GM19035 (cell line): ENCODE measurements around the gene GALNT12.

ENCODE experiments used
- ATAC-seq: cut with Tn5 transposase; IDR thresholded peaks from one replicate; pipeline ENCODE4 v1.9.1; 2021; ENCODE audit not compliant: unreplicated experiment

The GALNT12 gene

GRCh38 chr9:98801561-98801960 is 5.9 kb upstream of the GALNT12 start:
- no peak for ATAC-seq

DNA sequence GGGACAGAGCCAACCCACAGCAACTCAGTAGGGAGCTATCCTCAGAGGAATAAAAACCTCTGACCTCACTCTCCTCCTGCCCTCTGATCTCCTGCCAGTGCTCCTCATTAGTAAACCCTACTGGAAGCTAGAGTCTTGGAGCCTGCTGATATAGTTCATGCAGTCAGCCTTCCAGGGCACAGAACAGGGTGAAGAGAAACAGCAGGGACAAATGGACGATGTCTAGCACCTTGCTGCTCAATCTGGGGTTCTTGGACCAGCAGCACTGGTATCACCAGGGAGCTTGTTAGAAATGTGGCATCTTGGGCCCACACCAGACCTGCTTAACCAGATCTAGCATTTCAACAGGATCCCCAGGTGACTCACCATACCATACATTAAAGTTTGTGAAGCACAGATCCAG is 5.5 kb upstream of the GALNT12 start:
- ATAC-seq = no peak

- no peak for ATAC-seq
Measured at GRCh38 chr9:98804083-98804482, 3.4 kb upstream of the GALNT12 start.

- no peak for ATAC-seq
Measured at GRCh38 chr9:98805506-98806272, 1.8 kb upstream of the GALNT12 start.

GRCh38 chr9:98806394-98807035 is 955 bp upstream of the GALNT12 start:
- ATAC-seq = no peak

- no peak for ATAC-seq
Measured at GRCh38 chr9:98807814-98808195, 335 bp downstream of the GALNT12 start.

DNA sequence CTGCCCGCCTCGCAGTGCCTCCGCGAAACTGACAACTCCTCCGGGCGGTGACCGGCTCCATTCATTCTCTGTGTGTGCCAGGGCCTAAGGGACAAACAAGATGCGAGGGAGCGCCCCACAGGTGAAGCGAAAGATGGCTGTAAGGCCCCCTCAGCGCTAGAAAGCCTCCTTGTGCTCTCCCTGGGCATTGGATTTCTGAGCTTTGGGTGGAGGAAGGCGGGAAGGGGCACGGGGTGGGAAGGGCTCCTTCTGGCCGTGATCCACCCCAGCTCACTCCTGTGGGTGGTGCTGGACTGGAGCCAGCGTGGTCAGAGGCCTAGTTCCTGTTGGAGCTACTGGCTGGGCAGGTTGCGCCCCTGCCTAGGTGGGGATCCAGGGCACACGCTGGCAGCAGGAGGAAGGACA is 943 bp downstream of the GALNT12 start:
- ATAC-seq = no peak

GRCh38 chr9:98808875-98809274 is 1.4 kb downstream of the GALNT12 start:
- ATAC-seq = no peak

DNA sequence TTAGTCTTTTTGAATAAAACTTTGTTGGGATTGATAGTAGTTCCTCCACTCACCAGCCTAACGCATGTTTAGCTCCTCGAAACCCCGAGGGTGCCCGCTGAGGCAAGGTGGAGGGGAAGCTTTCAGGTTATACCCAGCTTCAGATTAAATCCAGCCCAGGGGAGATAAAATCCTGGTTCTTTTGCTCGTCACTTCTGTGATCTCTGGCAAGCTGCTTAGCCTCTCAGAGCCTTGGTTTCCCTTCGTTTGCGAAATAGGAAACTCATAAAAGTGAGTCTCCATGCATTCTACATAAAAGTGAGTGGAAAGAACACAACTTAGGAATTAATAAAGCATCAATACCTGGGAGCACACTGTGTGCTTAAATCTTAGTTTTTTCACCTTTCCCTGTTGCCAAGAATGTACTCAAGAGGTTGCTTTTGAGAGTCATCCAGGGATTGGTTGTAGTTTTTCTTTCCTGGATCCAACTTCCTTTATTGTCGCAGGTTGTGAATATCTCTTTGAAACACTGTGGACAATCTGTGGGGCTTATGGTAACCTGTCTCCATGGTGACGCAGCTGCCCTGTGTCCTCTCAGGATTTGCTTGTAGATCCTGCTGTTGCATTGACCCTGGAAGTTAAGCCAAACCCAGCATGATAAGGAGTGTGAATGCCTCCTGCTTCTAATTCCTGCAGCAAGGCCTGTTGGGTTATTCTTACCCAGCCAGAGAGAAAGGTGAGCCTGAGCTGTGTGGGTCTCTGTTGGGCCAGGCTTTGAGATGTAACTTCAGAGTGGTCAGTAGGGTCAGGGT is 2.0 kb downstream of the GALNT12 start:
- ATAC-seq = no peak

- ATAC-seq = no peak
Measured at GRCh38 chr9:98810102-98810842, 2.8 kb downstream of the GALNT12 start.

DNA sequence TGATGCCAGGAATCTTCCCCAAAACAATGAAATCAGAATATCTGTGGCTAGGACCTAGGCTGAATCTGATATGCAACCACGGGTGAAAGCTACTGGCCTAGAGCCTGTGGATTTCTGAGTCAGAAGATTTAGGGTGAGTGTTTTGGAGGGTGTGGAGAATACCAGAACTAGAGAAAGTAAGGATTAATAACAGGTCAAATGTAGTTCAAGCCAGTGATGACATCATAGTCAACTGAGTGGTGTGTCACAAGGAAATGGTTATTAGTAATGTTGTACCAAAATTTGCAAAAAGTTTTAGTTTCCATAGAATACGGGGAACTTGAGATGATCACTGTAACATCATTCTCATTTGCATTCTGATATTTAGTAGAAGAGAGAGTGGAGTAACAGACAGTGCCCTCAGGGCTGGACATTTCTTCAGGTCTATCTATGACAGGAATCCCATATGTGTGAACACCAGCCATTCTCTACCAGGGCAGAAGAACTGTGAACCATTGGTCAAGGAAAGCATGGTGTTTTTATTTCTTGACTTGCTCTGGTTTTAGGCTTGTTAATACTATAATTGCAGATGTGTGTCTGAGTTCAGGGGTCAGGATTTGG is 3.7 kb downstream of the GALNT12 start:
- no peak for ATAC-seq

GRCh38 chr9:98815391-98815951 is 8.0 kb downstream of the GALNT12 start:
- ATAC-seq = no peak

DNA sequence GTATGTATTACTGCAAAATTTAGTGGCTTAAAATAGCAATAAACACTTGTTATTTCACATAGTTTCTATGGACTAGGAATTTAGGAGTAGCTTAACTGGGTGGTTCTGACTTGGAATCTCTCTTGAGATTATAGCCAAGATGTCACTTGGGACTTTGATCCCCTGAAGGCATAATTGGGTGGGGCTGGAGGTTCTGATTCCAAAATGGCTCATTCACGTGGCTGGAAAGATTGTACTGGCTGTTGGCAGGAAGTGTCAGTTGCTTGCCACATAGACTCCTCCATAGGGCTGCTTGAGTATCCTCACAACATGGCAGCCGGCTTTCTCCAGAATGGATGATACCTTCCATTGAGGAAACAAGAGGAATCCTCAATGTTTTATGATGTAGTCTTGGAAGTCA is 11.3 kb downstream of the GALNT12 start:
- no peak for ATAC-seq

DNA sequence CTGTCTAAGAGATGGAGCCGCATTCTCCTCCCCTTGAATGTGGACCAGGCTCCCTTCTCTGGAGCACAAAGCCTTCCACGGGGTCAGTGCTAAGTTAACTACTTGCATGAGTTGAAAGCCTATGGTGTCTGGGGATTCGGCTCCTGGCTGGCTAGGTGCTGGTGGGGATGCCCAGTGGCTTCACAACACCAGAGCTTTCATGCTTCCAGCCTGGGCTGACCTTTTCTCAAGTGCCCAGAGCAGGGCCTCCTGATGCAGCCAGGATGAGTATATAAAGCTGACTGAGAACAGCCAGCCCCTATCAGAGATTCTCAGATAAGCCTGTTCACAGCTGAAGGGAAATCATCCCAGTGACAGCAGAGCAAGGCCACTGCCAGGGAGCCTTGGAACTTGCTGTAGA is 11.8 kb downstream of the GALNT12 start:
- ATAC-seq = no peak

GRCh38 chr9:98821831-98822230 is 14.4 kb downstream of the GALNT12 start:
- no peak for ATAC-seq

DNA sequence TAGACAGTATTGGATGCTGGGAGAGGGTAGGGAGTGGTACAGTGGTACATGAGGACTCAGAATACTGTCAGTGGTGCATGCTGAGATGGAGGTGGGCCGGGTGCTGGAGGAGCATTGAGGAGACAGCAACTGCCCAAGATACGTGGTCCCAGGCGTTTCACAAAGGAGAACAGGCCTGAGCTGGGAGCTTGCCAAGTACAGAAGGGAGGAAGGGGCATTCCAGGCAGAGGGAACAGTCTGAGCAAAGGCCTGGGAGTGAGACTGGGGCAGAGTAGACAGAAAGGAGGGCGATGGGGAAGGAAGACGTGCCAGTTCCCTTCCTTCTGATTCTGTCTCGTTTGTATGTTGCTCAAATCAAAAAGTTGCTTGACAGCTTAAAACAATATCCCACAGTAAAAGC is 15.2 kb downstream of the GALNT12 start:
- no peak for ATAC-seq

- no peak for ATAC-seq
Measured at GRCh38 chr9:98823666-98824334, 16.3 kb downstream of the GALNT12 start.

DNA sequence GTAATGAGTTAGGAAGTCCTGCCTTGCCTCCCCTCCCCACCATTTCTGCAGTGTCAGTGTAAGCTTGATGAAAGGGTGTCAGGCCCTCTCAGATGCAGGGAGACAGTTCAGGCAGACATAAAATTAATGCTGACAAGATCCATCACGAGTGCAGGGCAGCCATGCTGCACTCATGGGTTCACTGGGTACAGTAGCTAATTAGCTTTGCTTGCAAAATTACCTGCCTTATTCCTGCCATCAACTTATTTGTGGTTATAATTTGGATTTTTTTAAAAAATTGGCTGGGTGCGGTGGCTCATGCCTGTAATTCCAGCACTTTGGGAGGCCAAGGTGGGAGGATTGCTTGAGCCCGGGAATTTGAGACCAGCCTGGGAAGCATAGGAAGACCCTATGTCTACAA is 17.9 kb downstream of the GALNT12 start:
- ATAC-seq = no peak

DNA sequence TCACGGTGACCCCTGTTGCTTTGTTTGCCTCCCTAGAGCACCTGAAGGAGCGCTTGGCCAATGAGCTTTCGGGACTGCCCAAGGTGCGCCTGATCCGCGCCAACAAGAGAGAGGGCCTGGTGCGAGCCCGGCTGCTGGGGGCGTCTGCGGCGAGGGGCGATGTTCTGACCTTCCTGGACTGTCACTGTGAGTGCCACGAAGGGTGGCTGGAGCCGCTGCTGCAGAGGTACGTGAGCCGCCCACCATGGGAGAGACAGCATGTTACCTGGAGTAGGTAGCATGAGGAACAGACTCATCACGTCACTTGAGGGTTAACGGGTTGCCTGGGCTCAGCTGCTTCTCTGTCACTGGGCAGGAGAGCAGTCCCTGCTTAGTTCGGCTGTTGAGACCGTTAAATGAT is 19.2 kb downstream of the GALNT12 start:
- no peak for ATAC-seq

DNA sequence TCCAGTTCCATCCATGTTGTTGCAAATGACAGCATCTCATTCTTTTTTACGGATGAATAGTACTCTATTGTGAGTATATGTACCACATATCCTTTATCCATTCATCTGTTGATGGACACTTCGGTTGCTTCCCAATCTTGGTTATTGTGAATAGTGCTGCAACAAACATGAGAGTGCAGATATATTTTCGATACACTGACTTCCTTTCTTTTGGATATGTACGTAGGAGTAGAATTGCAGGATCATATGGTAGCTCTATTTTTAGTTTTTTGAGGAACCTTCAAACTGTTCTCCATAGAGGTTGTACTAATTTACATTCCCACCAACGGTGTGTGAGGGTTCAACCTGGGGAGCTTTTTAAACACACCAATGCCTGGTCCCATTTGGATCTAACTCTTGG is 22.3 kb downstream of the GALNT12 start:
- ATAC-seq = no peak
